Erythroblast (primary cell): Measurements from ENCODE around the gene NINJ2.

Experiments used
- GATA1 ChIP-seq: IDR thresholded peaks from 2 replicates; pipeline ENCODE4 v1.6.1; 2011; ENCODE audit warnings: low read depth, mild to moderate bottlenecking, control low read depth, low read length, moderate library complexity
- POLR2A ChIP-seq: IDR thresholded peaks from 2 replicates; pipeline ENCODE4 v1.6.1; 2011; ENCODE audit warnings: mild to moderate bottlenecking, low read length

- TF ChIP-seq POLR2A (no peak), GATA1 (no peak)
Observed at GRCh38 chr12:538731-539539, 124.3 kb downstream of the NINJ2 start.
